GM21390 (cell line): Measurements from ENCODE around the gene AIPL1.
"Not testable (repeated sequence)": the region's sequence is repeated elsewhere in the genome, so short reads cannot be mapped to it uniquely, and the experiment has no call there.

Source experiments
- ATAC-seq: cut with Tn5 transposase; IDR thresholded peaks from one replicate; pipeline ENCODE4 v1.9.1; 2021; ENCODE audit not compliant: unreplicated experiment

AIPL1 gene

GRCh38 chr17:6435051-6435450 lies at the start of gene AIPL1:
AIPL1 (minus strand) TSS chr17:6435121; CDS start chr17:6435104, 17 bp downstream.
- no peak for ATAC-seq

- no peak for ATAC-seq
These were observed 48.6 kb upstream of the AIPL1 start for GRCh38 chr17:6483507-6483906.

- ATAC-seq = not testable (repeated sequence)
These were observed 47.9 kb upstream of the AIPL1 start for GRCh38 chr17:6482796-6483195.

- no peak for ATAC-seq
These were observed 47.2 kb upstream of the AIPL1 start for GRCh38 chr17:6482105-6482455.

GRCh38 chr17:6480303-6480675 lies 45.4 kb upstream of the AIPL1 start:
- ATAC-seq = no peak

GRCh38 chr17:6479622-6480302 lies 44.8 kb upstream of the AIPL1 start:
- no peak for ATAC-seq

GRCh38 chr17:6478486-6478885 lies 43.6 kb upstream of the AIPL1 start:
- no peak for ATAC-seq

- ATAC-seq = no peak
These were observed 43.0 kb upstream of the AIPL1 start for GRCh38 chr17:6477831-6478383.

- ATAC-seq = no peak
These were observed 41.9 kb upstream of the AIPL1 start for GRCh38 chr17:6476810-6477179.

- no peak for ATAC-seq
These were observed 41.3 kb upstream of the AIPL1 start for GRCh38 chr17:6476076-6476809.

GRCh38 chr17:6475411-6475810 lies 40.5 kb upstream of the AIPL1 start:
- ATAC-seq = no peak

GRCh38 chr17:6474906-6475305 lies 40.0 kb upstream of the AIPL1 start:
- no peak for ATAC-seq

- no peak for ATAC-seq
These were observed 39.5 kb upstream of the AIPL1 start for GRCh38 chr17:6474376-6474775.

- no peak for ATAC-seq
These were observed 38.3 kb upstream of the AIPL1 start for GRCh38 chr17:6473128-6473767.

- ATAC-seq = no peak
These were observed 37.6 kb upstream of the AIPL1 start for GRCh38 chr17:6472517-6472916.

GRCh38 chr17:6471531-6472465 lies 36.9 kb upstream of the AIPL1 start:
- ATAC-seq = no peak

- no peak for ATAC-seq
These were observed 36.0 kb upstream of the AIPL1 start for GRCh38 chr17:6470751-6471521.

GRCh38 chr17:6470146-6470718 lies 35.3 kb upstream of the AIPL1 start:
- ATAC-seq = no peak

GRCh38 chr17:6468051-6468790 lies 33.3 kb upstream of the AIPL1 start:
- no peak for ATAC-seq
